Naive B cell (primary cell): ENCODE results near the gene KLRD1. TPM values are rescaled to one million over a fixed set of nuclear protein-coding genes. Genes with fewer than 3 reads are reported as not detected.

Experiments used
- polyA plus RNA-seq, 6 donors: library from polyadenylated mRNA; unstranded; fragments of 300-500 nt; fragmentation: Illumina TruSeq; gene quantifications; one replicate each; pipeline ENCODE4 v1.2.3, GENCODE V29; 2021; ENCODE audit warnings: low read depth in 6 of 6

Gene KLRD1
- polyA plus RNA-seq, 6 donors from 2014 or later, result 0.60 to 2.4 (median 1.1) TPM

Other genes with a start within 250 kb of the KLRD1 start
- gene CLEC1A, start 208.9 kb upstream of the KLRD1 start, polyA plus RNA-seq, result not detected
- under 1 TPM in 4 of 6 donors, not detected in 2; 0.12 to 0.78 (median 0.58) TPM for gene CLEC7A, start 177.7 kb upstream of the KLRD1 start, polyA plus RNA-seq
- gene OLR1, start 135.7 kb upstream of the KLRD1 start, polyA plus RNA-seq, result not detected
- gene TMEM52B, start 128.8 kb upstream of the KLRD1 start, polyA plus RNA-seq, result not detected
- gene GABARAPL1, start 95.0 kb upstream of the KLRD1 start, polyA plus RNA-seq, result 1 to 10 TPM in 5 of 6 donors, not detected in 1; 1.3 to 2.8 (median 2.1) TPM
- gene KLRK1, start 82.2 kb downstream of the KLRD1 start, polyA plus RNA-seq, result 10 to 100 TPM in 4 of 6 donors, 1 to 10 TPM in 2; 3.3 to 56.7 (median 35.3) TPM
- gene KLRC4, start 101.9 kb downstream of the KLRD1 start, polyA plus RNA-seq, result not detected
- not detected for gene KLRC3, start 112.7 kb downstream of the KLRD1 start, polyA plus RNA-seq
- gene KLRC2, start 128.1 kb downstream of the KLRD1 start, polyA plus RNA-seq, result not detected
- gene KLRC1, start 145.5 kb downstream of the KLRD1 start, polyA plus RNA-seq, result under 1 TPM in 3 of 6 donors, not detected in 3; 0.23 to 0.26 (median 0.25) TPM
- gene EIF2S3B, start 198.0 kb downstream of the KLRD1 start, polyA plus RNA-seq, result under 1 TPM; 0.26 to 0.79 (median 0.66) TPM